GM19238 (cell line): ENCODE measurements around the gene C16orf95.
"Not testable (repeated sequence)": the region's sequence is repeated elsewhere in the genome, so short reads cannot be mapped to it uniquely, and the experiment has no call there.

ENCODE experiments used
- DNase-seq: peaks from one replicate; pipeline ENCODE4 v3.0.0; 2011; ENCODE audit warnings: low spot score; ENCODE audit not compliant: insufficient read length

C16orf95 gene

DNA sequence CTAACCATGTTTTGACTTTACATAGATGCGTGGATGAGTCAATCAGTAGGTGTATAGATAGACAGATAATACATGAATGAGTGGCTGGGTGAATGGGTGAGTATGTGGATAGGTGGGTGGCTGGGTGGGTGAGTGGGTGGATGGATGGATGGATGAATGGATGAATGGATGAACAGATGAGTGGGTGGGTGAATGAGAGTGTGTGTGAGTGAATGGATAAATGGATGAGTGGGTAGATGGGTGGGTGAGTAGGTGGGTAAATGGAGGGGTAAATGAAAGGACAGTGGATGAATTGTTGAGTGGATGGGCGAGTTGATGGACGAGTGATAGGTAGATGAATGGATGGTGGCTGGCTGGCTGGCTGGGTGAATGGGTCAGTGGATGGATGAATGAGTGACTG is 23.2 kb downstream of the C16orf95 start:
- DNase-seq = no peak

DNA sequence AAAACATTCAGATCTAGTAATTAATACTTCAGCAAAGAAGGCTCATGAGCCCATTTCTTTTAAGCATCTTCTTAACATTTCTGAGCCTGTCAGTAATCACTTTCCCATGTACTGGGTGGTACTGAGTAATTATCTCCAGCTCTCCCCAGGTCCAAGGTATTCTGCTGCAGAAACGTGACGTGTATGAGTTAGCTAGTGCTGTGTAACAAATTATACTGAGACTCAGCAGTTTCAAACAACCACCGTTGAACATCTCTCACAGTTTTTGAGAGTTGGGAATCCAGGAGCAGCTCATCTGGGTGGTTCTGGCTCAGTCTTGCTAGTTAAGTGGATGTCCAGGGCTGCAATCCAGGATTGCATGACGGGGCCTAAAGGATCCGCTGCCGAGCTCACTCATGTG is 25.2 kb downstream of the C16orf95 start:
- DNase-seq = no peak

DNA sequence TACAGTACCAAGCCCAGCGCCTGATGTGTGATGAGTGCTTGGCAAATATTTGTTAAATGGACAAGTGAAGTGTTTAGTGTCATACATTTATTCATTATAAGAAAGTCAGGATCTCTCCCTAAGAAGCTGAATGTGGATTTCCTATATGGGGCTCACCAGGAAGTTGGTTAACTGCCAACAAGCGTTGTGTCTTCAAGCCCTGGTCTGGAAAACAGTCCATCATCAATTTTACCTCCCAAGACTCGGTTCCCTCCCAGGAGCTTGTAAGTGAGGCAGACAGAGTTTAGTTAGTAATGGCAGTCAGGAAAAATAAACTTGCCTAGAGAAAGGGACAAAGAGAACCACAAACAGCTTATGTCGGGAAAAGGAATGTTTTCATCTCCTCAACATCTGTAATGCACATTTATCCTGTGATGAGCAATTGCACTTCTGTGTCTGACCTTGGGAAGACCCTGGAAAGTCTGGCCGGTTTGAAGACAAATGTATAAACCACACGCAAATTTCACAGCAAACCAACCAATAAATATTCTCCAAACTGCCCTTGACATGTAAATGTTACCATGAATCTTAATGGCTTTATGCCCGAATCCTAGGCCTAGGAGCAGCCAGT is 28.3 kb downstream of the C16orf95 start:
- DNase-seq = no peak

DNA sequence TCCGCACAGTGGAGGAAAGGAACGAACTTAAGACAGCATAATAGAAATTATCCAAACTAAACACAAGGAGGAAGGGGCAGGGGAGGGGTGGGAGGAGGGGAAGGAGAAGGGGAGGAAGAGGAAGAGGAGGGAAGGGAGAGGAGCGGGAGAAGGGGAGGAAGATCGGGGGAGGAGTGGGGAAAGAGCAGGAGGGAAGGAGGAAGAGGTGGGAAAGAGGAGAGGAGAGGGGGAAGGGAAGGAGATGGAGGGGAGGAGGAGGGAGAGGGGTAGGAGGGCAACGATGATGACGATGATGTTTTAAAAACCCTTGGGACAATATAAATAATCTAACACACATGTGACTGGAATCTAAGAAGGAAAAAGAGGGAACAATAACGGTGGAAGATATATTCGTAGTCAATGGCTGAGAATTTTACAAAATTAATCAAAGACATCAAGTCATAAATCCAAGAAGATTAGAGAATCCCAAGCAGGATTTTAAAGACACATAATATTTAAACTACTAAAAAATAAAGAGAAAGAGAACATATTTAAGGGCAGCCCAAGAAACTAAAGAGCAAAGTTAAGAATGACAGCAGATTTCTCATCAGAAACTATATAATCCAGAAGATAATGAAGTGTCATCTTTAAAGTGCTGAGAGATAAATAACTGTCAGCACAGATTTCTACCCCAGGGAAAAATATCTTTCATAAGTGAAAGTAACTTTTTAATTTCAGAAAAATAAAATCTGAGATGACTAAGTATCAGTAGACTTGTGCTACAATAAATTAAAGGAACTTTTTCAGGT is 30.2 kb downstream of the C16orf95 start:
- DNase-seq = no peak

DNA sequence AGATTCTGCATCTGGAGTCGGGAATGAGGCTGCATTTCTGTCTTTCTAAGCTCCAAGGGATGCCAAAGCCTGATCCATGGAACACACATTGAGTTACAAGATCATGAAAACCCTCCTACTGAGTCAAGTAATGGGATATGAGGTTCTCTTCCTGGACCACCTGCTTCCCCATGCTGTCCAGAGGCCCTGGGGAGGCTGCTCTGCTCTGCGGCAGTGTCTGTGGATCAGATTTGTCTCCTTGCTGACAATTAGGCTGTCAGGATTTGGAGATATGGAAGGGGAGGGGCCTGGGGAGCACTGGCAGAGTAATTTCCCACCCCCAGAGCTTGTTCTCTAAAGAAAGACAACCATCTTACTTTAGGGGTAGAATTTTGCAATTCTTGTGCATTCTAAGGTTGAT is 33.0 kb downstream of the C16orf95 start:
- DNase-seq = no peak

DNA sequence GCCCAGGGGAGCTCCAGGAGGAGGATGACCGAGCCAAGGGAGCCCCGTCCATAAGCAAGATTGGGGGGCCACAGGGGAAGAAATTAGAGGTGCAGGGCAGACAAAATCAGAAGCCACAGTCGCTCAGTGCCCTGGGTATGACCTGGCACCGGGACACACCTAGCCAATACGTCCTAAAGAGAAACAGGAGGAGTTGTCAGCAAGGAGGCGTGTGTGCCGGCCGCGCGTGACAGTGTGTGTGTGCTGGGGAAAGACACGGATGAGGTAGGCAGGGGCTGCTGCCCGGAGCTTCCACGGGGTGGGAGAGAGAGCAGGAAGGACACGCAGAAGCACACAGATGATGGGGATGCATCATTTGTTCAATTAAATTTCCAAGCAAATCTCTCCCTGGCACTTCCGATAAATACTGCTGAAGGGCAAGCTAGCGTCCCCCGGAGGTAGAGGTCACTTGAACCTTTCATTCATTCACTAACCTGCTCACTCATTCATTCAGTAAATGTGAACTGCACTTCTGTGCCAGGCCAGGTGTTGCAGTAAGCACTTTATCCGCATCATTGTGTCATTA is 38.0 kb downstream of the C16orf95 start:
- DNase-seq = no peak

DNA sequence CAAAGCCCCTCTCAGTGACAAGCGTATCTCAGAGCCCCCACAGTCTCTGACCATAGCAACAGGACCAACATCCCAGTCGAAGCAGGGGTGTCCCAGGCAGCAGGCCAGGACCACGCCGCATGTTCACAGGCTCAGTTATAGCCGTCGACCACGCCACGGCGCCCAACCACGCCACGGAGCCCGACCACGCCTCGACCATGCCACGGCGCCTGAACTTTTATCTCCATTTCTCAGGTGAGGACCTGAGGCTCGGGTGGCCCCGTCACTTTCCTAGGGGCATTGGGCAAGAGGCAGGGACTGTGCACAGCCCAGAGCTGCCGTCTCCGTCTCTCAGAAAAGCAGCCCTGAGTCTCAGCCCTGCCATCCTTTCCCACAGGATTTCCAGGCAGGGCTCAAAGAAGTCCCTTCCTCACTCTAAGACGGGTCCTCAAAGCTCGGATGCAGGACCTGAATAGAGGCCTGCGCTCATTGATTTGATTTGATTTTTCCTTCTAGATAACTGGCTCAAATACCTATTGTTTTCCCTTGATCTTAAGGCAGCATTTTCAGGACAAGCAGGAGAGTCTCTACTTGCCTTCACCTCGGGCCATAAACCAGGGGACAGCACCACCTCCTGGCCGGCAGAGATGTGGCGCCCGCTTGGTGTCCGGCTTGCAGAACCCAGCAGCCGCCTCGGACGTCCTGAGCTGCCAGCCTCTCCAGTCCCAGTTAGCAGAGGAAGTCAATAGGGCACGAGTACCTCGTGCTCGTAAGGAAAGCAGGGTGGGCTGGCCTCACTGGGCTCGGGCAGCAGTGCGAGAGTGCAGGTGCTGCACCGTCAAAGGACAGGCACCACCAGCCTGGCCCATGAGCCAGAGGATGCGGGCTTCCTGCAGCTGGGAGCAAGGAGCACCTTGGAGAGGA is 38.8 kb downstream of the C16orf95 start:
- DNase-seq = peak; percentile 59

DNA sequence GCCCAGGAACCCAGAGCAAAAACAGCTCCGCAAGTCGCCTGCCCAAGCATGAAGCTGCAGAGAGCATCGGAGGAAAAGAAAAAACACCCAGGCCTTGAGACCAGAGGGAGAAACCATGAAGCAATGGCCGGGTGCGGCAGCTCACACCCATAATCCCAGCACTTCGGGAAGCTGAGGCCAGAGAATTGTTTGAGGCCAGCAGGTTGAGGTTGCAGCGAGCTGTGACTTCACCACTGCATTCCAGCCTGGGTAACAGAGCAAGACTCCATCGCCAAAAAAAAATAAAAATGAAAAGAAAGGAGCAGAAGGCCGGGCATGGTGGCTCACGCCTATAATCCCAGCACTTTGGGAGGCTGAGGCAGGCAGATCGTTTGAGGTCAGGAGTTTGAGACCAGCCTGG is 40.3 kb downstream of the C16orf95 start:
- DNase-seq = no peak

DNA sequence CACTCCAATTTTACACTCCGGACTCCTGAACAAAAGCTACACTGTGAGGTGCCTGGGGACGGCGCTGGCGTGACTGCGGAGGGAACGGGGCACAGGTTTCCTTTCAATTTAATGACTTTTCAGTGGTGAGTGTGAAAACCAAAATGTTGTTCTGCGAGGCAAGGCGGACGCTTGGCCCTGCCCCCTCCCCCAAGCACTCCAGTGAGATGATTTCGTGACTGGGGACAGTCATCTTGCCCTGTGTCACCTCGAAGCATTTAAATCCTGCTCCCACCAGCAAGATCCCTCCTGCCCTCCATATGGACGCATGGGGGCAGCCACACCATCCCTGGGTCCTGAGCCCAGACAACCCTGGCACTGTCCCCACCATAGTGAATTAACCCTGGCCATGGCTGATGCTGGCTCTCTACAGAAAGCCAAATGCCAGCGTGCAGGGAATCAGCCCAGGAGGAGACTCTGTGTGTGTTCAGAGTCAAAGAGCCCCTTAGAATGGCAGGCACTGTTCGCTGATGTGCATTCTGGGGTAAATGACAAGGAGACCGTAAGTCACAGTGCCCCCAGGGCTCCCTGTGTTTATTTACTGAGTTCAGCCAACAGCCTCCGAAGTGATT is 41.0 kb downstream of the C16orf95 start:
- no peak for DNase-seq

DNA sequence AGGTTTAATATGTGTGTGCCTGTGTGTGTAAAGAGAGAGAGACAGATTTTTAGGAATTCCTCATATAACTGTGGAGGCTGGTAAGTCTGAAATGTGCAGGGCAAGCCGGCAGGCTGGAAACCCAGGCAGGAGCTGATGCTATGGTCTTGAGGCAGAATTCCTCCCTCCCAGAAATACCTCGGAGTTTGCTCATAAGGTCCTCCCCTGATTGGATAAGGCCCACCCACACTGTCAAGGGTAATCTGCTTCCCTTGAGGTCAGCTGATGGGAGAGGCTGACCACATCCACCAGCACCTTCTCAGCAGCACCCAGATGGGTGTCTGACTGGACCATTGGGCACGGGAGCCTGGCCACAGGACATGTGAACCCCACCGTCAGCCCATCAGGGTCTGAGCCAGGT is 42.4 kb downstream of the C16orf95 start:
- DNase-seq = no peak

DNA sequence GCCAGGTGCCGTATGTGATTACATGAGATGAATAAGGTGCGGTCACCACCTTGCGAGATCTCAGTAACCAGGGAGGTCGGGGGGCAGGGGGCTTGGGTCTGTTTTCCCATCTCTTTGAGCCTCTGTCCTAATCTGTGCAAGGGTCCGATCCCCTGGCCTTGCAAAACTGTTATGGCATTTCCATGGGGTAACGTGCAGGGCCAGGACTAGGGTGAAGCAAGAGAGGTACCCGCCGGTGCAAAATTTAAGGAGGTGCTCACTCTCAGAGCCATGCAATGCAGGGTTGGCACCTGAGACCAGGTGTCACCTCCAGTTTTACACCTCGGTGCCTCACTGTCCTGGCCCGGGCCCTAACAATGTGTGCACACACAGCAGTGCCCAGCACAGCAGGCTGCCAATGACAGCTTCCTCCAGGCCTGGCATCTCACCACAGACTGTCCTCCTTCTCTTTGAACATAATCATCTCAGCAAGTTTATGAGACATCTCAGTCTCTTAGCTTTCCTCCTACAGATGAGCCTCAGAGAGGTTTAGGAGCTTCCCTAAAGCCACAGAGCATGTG is 43.6 kb downstream of the C16orf95 start:
- no peak for DNase-seq

DNA sequence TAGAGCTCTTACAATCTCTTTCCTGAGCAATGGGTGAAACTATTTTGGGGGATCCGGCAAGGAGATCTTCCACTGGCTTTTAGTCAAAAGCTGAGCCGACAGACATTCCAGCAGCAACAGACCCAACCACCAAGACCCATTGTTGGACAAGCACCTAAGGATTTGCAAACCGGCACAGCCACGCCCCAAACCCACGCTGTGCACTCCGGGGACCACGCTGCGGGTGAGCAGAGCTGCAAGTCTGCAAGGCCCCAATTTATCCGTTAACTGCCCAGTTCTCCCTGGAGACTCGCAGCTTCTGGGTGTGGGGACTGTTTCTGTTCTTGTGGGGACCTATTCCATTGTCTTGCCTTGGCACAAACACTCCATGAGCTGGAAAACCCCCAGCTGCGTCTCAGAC is 45.9 kb downstream of the C16orf95 start:
- DNase-seq = no peak

DNA sequence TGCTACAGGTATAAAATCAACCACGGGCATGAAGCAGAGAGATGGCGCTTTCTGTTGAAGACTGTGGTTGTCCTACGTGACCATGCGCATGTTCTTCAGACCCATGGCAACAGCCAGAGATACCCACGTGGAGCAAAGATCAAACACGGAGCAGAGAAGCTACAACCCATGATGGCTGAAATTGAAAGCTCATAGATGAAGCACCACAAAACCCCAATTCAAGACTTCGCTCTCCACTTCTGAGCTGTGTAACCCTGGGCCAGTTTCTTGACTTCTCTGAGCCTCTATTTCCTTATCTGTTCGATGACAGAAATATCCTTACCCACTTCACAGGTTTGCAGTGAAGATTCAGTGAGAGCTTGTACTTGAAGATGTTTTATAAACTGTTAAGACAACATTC is 49.6 kb downstream of the C16orf95 start:
- no peak for DNase-seq

DNA sequence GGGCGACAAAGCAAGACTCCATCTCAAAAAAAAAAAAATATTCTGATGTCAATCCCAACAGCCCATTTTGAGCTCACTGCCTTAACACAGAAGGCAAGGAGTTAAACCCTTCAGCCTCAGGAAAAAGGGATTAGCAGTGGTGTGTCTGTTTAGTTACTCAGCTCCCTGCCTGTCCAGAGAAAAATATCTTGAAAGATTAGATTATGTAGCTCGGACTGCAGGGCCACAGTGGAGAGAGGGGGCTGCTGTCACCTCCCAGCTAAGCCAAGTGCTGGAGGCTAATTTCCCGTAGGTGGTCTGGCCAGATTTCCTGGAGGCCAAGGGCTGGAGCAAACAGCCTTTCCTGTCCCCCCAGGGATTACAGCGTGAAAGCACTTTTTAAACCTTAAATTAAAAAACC is 50.3 kb downstream of the C16orf95 start:
- DNase-seq = no peak

DNA sequence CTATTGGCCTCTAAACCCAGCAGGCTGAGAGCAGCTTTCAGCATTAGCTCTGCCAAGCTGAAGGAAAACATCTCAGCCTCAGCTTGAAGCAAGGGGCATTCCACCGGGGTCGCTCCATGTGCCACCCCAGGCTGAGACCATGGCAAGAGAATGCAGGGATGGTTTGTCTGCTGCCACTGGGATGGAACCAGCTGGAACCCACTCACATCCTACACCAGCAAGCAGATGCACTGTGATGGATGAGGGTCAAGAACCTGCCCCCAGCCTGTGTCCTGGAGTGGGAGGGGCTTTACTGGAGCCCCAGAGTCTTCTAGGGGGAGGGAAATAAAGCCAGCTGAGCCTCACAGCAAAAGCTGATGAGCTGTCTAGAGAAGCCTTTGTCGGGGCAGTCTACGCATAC is 51.9 kb downstream of the C16orf95 start:
- no peak for DNase-seq

DNA sequence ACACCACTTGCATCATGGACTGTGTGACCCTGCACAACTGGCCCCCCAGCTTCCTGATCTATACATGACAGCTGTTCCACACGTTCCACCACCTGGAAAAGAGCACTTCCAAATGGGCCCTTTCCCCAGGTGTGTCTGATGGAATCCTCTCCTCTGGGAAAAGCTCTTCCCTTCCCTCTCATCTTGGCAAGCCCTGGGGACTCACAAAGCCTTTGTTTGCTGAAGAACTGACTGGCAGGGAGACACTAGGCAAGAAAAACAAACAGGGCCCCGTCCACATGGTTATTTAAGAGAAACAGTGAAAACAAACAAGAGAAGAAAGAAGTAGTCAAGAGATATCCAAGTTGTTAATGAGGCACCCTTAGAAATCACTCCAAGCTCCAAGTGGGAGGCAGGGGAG is 52.6 kb downstream of the C16orf95 start:
- no peak for DNase-seq

DNA sequence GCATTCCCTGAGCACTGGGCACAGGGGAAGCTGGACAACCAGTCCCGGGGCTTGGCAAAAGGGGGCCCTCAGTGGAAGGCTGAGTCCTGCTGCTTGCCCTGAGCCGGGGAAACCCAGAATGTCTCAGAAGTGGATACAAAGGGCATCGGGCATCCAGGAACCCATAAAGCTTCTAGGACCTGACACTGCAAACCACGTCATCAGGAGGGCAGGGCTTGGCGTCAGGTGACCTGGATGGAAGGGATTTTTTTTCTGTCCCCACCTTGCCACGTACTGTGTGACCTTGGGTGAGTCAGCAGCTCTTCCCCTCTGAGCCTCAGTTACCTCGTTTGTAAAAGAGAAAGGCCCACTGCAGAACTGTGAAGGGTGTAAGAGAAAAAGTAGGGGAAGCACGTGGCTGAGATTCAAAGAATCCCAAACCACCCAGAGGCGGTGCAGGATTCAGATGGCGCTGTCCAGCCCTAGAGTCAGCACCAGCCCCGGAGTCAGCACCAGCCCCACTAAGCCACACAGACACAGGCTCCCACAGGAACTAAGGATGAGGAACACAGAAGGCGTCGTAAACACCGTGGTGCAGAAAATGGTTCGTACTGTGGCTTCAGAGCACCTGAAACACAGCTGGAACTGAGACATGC is 53.7 kb downstream of the C16orf95 start:
- no peak for DNase-seq

DNA sequence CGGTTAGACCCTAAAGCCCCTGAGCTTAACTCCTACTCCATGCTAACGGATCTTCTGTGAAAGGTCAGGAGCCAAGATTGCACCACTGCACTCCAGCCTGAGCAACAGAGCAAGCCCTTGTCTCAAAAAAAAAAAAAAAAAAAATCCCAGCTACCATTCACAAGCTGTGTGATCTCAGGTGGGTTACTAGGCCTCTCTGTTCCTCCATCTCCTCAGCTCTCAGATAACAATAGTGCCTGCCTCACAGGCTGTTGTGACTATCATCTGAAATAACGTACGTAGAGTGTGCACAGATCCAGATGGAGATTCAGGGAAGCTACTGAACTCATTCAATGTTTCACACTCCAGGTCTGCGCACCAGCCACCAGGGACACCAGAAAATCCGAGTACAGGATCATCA is 57.8 kb downstream of the C16orf95 start:
- DNase-seq = no peak

DNA sequence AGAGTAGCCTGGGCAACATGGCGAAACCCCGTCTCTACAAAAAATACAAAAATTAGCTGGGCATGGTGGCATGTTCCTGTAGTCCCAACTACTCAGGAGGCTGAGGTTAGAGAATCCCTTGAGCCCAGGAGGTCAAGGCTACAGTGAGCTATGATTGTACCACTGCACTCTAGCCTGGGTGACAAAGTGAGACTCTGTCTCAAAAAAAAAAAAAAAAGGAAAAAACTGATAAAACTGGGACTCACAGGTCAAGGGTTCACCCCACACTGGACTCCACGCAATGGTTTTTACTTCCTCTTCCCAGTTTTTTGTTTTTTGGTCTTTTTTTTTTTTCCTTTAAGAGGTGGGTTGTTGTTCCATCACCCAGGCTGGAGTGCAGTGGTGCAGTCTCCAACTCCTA is 58.5 kb downstream of the C16orf95 start:
- not testable (repeated sequence) for DNase-seq

DNA sequence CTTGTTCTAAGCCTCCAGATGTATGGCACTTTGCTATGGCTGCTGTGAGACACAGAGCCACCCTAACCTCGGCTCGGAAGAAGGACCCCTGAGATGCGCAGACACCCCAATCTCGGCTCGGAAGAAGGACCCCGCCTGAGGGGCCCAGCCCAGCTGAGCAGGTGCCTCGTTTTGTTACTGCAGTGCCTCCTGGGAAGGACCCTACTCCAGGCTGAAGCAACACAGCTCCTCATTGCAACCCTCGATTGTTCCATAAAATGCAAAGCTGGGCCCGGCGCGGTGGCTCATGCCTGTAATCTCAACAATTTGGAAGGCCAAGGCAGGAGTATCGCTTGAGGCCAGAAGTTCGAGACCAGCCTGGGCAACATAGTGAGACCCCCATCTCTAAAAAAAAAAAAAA is 61.3 kb downstream of the C16orf95 start:
- no peak for DNase-seq

DNA sequence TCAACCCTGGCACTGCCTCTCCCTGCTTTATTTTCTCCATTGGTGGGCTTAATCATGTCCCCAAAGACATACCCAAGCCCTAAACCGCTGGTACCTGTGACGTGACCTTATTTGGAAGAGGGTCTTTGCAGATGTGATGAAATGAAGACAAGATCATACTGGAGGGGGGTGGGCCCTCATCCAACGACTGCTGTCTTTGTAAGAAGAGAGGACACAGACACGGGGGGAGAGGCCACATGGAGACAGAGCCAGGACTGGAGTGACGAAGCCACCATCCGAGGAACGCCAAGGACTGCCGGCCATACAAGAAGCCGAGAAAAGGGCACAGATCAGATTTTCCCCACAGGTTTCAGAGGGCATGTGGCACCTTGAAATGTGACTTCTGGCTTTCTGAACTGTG is 62.5 kb downstream of the C16orf95 start:
- no peak for DNase-seq
